Spleen (tissue), 11 donors: ENCODE results near the gene DNAJC4. TPM values are rescaled to one million over a fixed set of nuclear protein-coding genes. Genes with fewer than 3 reads are reported as not detected.

ENCODE experiments used
- DNase-seq: peaks from one replicate; pipeline ENCODE4 v3.0.0-alpha.2; 2020
- H3K27ac ChIP-seq, 8 donors: fragments of 200-600 bp; sonication (generic) in 7 of 8; 1 replicate in 4 of 8; 2 replicates in 4 of 8; pipeline versions ENCODE4 v1.5.0 to v1.8.0; 2016 to 2021; ENCODE audit warnings: inconsistent platforms in 4 of 8, mild to moderate bottlenecking in 4 of 8, moderate library complexity in 1 of 8
- H3K27me3 ChIP-seq, 7 donors: fragments of 200-600 bp; sonication (generic) in 6 of 7; replicated peaks in 1 of 7; 1 replicate in 4 of 7; 2 replicates in 3 of 7; pipeline versions ENCODE4 v1.5.0 to v1.8.0; 2016 to 2021; ENCODE audit warnings: inconsistent platforms in 3 of 7, mild to moderate bottlenecking in 1 of 7
- H3K36me3 ChIP-seq, 6 donors: fragments of 200-600 bp; sonication (generic) in 5 of 6; 1 replicate in 4 of 6; 2 replicates in 2 of 6; pipeline versions ENCODE4 v1.5.0 to v1.8.0; 2016 to 2021; ENCODE audit warnings: inconsistent platforms in 2 of 6
- H3K4me1 ChIP-seq, 6 donors: fragments of 200-600 bp; sonication (generic) in 5 of 6; 1 replicate in 3 of 6; 2 replicates in 3 of 6; pipeline versions ENCODE4 v1.5.0 to v1.8.0; 2016 to 2021; ENCODE audit warnings: inconsistent platforms in 3 of 6
- H3K4me3 ChIP-seq, 8 donors: fragments of 200-600 bp; sonication (generic) in 7 of 8; 1 replicate in 4 of 8; 2 replicates in 4 of 8; pipeline versions ENCODE4 v1.5.0 to v1.8.0; 2016 to 2021; ENCODE audit warnings: inconsistent platforms in 4 of 8, mild to moderate bottlenecking in 4 of 8, moderate library complexity in 2 of 8
- H3K9me3 ChIP-seq, 8 donors: fragments of 200-600 bp; sonication (generic) in 7 of 8; 1 replicate in 4 of 8; 2 replicates in 4 of 8; pipeline versions ENCODE4 v1.5.0 to v1.8.0; 2016 to 2021; ENCODE audit warnings: inconsistent platforms in 4 of 8
- CTCF ChIP-seq, 11 experiments: fragments of 200-600 bp in 7 of 11; fragments of 450-650 bp in 4 of 11; sonication (generic) in 4 of 11; IDR thresholded peaks in 8 of 11; conservative IDR thresholded peaks in 3 of 11; 1 replicate in 7 of 11; 2 replicates in 4 of 11; pipeline versions ENCODE4 v1.4.0 to v1.8.0; 2016 to 2021; ENCODE audit warnings: antibody characterized with exemption in 11 of 11, inconsistent platforms in 4 of 11, mild to moderate bottlenecking in 1 of 11
- POLR2A ChIP-seq, 3 donors: fragments of 450-650 bp; IDR thresholded peaks; one replicate each; pipeline ENCODE4 v1.5.1; 2017; ENCODE audit warnings: antibody characterized with exemption in 3 of 3, mild to moderate bottlenecking in 1 of 3
- POLR2AphosphoS5 ChIP-seq, 3 donors: sonication (generic); formaldehyde crosslinking; IDR thresholded peaks; one replicate each; pipeline ENCODE4 v1.5.1; 2017; ENCODE audit warnings: antibody characterized with exemption in 3 of 3
- WGBS, 5 donors: extraction: QIAGEN DNeasy Blood & Tissue Kit in 3 of 5; methylation state at CpG; one replicate each; pipeline versions ENCODE4 v1.1.5 to v1.1.7; 2013 to 2018; 5-methylcytosine and 5-hydroxymethylcytosine counted together
- intact Hi-C: fragments of 100-400 bp; cut with DNase I; formaldehyde crosslinking; loops from one replicate; pipeline ENCODE4 v1.15.0; 2023; ENCODE audit warnings: low total_unique reads
- polyA plus RNA-seq, 3 donors: library from polyadenylated mRNA; stranded (reverse); fragments of 200-250 nt; gene quantifications; one replicate each; pipeline ENCODE4 v1.2.1, GENCODE V29; 2013
- total RNA-seq, 7 donors: library from RNA; depleted of rRNA in 3 of 7; stranded (reverse); fragments of >200 nt in 3 of 7; fragmentation: NEBNext Ultra II Directional in 4 of 7; extraction: Animal tissue kit (Norgen Biotek cat#: 25700) in 4 of 7; gene quantifications; one replicate each; pipeline versions ENCODE4 v1.1.0 to v1.2.1, GENCODE V29; 2016 to 2021
- donor health status: healthy with polysubstance abuse.
- donor health status: DM: no; HTN: no; CAD: no; lungs with moderate emphysema.
- donor health status: DM: no; HTN: no; CAD: no.
- donor health status: Bipolar disorder and iron deficiency.
- donor health status: healthy.
- donor health status: DM: no; HTN: no; CAD: no.
- donor health status: DM: yes; HTN: yes; CAD: no.

The DNAJC4 gene
- total and polyA plus RNA-seq, 10 donors: 28.0 to 113 (median 54.2) TPM

- Histone ChIP-seq H3K36me3 (peaks cover 0 to 100% (median 71%) of the 10 kb centered on the region in 6 donors), H3K4me1 (peaks cover 0 to 7% (median 2%) of the 10 kb centered on the region in 6 donors), H3K27me3 (no peaks in the 10 kb centered on the region), H3K4me3 (no peak overlapping the region), H3K27ac (no peak overlapping the region), H3K9me3 (no peaks in the 10 kb centered on the region)
- intact Hi-C loops: no loop called here
- TF ChIP-seq CTCF (IDR thresholded peaks at IDR 0.05 in 8 of 11, conservative IDR thresholded peaks at IDR 0.05 in 3 of 11): no peak
- no peak for TF ChIP-seq POLR2A (IDR thresholded peaks at IDR 0.05)
- TF ChIP-seq POLR2AphosphoS5 (IDR thresholded peaks at IDR 0.05): no peak
- no peak for DNase-seq
- WGBS, 5 donors: 89 to 95% (median 91%) methylated on average over 6 of the region's 6 CpGs
Observed at GRCh38 chr11:64260147-64260708, 29.9 kb downstream of the DNAJC4 start.

- intact Hi-C loops: no loop called here
- no peak for TF ChIP-seq POLR2A (IDR thresholded peaks at IDR 0.05)
- TF ChIP-seq CTCF (IDR thresholded peaks at IDR 0.05 in 8 of 11, conservative IDR thresholded peaks at IDR 0.05 in 3 of 11): no peak
- no peak for TF ChIP-seq POLR2AphosphoS5 (IDR thresholded peaks at IDR 0.05)
- Histone ChIP-seq H3K27ac (no peak overlapping the region), H3K27me3 (no peaks in the 10 kb centered on the region), H3K4me3 (no peak overlapping the region), H3K36me3 (peaks cover 0 to 100% (median 64%) of the 10 kb centered on the region in 6 donors), H3K4me1 (peaks cover 0 to 6% (median 2%) of the 10 kb centered on the region in 6 donors), H3K9me3 (no peaks in the 10 kb centered on the region)
- 89 to 96% (median 94%) methylated on average over 14 to 18 of the region's 18 CpGs for WGBS, 5 donors
- no peak for DNase-seq
Observed at GRCh38 chr11:64261556-64262080, 31.3 kb downstream of the DNAJC4 start.

GRCh38 chr11:64262271-64263002 lies 32.1 kb downstream of the DNAJC4 start:
- WGBS, 5 donors: 93 to 97% (median 95%) methylated on average over 34 to 42 of the region's 42 CpGs
- Histone ChIP-seq H3K4me1 (peaks cover 6 to 15% (median 10%) of the 10 kb centered on the region in 6 donors), H3K27ac (no peak overlapping the region), H3K36me3 (peaks cover 0 to 100% (median 61%) of the 10 kb centered on the region in 6 donors), H3K27me3 (no peaks in the 10 kb centered on the region), H3K9me3 (no peaks in the 10 kb centered on the region), H3K4me3 (no peak overlapping the region)
- TF ChIP-seq CTCF (IDR thresholded peaks at IDR 0.05 in 8 of 11, conservative IDR thresholded peaks at IDR 0.05 in 3 of 11) (no peak), POLR2A (IDR thresholded peaks at IDR 0.05) (no peak), POLR2AphosphoS5 (IDR thresholded peaks at IDR 0.05) (no peak)
- peak; percentile 76 for DNase-seq
- intact Hi-C loops: no loop called here
